ENCODE measurements around the gene C5AR2. TPM values are rescaled to one million over a fixed set of nuclear protein-coding genes. Genes with fewer than 3 reads are reported as not detected.
"Not testable (repeated sequence)": the region's sequence is repeated elsewhere in the genome, so short reads cannot be mapped to it uniquely, and the experiment has no call there.

The C5AR2 gene
- total RNA-seq, 1 donor from 2014 or later: 0.86 TPM

GRCh38 chr19:47323409-47323808 is 8.6 kb upstream of the C5AR2 start:
- intact Hi-C loops (cut with micrococcal nuclease): no loop called here

- intact Hi-C loops (cut with micrococcal nuclease): no loop called here
These were observed 8.1 kb upstream of the C5AR2 start for GRCh38 chr19:47323872-47324271.

GRCh38 chr19:47324502-47324901 is 7.5 kb upstream of the C5AR2 start:
- intact Hi-C loops (cut with micrococcal nuclease): no loop called here

- intact Hi-C loops (cut with micrococcal nuclease): no loop called here
These were observed 1.5 kb upstream of the C5AR2 start for GRCh38 chr19:47330466-47330869.

GRCh38 chr19:47331490-47331889 is 485 bp upstream of the C5AR2 start:
- intact Hi-C loops (cut with micrococcal nuclease): no loop called here

- intact Hi-C loops (cut with micrococcal nuclease): not testable (repeated sequence)
These were observed 5.1 kb downstream of the C5AR2 start for GRCh38 chr19:47336765-47337718.

GRCh38 chr19:47339196-47339880 is 7.4 kb downstream of the C5AR2 start:
- intact Hi-C loops (cut with micrococcal nuclease): no loop called here

- intact Hi-C loops (cut with micrococcal nuclease): no loop called here
These were observed 8.7 kb downstream of the C5AR2 start for GRCh38 chr19:47340477-47341208.

GRCh38 chr19:47341734-47342133 is 9.8 kb downstream of the C5AR2 start:
- intact Hi-C loops (cut with micrococcal nuclease): no loop called here

- intact Hi-C loops (cut with micrococcal nuclease): no loop called here
These were observed 11.3 kb downstream of the C5AR2 start for GRCh38 chr19:47343194-47343802.

GRCh38 chr19:47344425-47344824 is 12.4 kb downstream of the C5AR2 start:
- intact Hi-C loops (cut with micrococcal nuclease): no loop called here

- intact Hi-C loops (cut with micrococcal nuclease): loop anchor here (5.0 kb wide), 1 partner anchor 234 kb away; the partner anchor contains the start of gene ZC3H4
These were observed 14.0 kb downstream of the C5AR2 start for GRCh38 chr19:47346024-47346423.

GRCh38 chr19:47348819-47349795 is 17.1 kb downstream of the C5AR2 start, which contains the start of gene DHX34:
DHX34 (plus strand) TSS chr19:47349315; CDS start chr19:47353031, 3,716 bp downstream.
- intact Hi-C loops (cut with micrococcal nuclease): loop anchor here (1.0 to 5.0 kb wide), 2 partner anchors 75 to 237 kb away; partner anchors contain the start of genes INAFM1 and ZC3H4

- intact Hi-C loops (cut with micrococcal nuclease): no loop called here
These were observed 18.7 kb downstream of the C5AR2 start for GRCh38 chr19:47350630-47351029.

- intact Hi-C loops (cut with micrococcal nuclease): no loop called here
These were observed 19.6 kb downstream of the C5AR2 start for GRCh38 chr19:47351548-47351947.

GRCh38 chr19:47352095-47352494 is 20.1 kb downstream of the C5AR2 start:
- intact Hi-C loops (cut with micrococcal nuclease): no loop called here

GRCh38 chr19:47353307-47353712 is 21.3 kb downstream of the C5AR2 start:
- intact Hi-C loops (cut with micrococcal nuclease): no loop called here

- intact Hi-C loops (cut with micrococcal nuclease): no loop called here
These were observed 24.9 kb downstream of the C5AR2 start for GRCh38 chr19:47356900-47357299.

- intact Hi-C loops (cut with micrococcal nuclease): no loop called here
These were observed 26.1 kb downstream of the C5AR2 start for GRCh38 chr19:47357788-47358680.

All from T-helper 2 cell treated with Interferon-gamma antibody and Interleukin-4, amounts not matched to agents 100 ng/mL and 5 ng/mL, for 36 hours (primary cell).